Measurements from ENCODE around the gene EFNB2. TPM values are rescaled to one million over a fixed set of nuclear protein-coding genes. Genes with fewer than 3 reads are reported as not detected.

Gene EFNB2
- 13.7 and 15.3 TPM in 2 replicates for total RNA-seq (2014; rRNA removed; shearing (Covaris generic))

GRCh38 chr13:106535552-106536243 lies at the start of gene EFNB2:
Gene EFNB2 (minus strand): TSS chr13:106535662. CDS start chr13:106534964, 698 bp downstream.

GRCh38 chr13:106567474-106568298 lies 32.2 kb upstream of the EFNB2 start, which contains the start of gene ARGLU1:
Gene ARGLU1 (minus strand): TSS chr13:106568137. CDS start chr13:106567919, 218 bp downstream.

Other genes with a start within 250 kb of the EFNB2 start
- gene ARGLU1, start 32.5 kb upstream of the EFNB2 start, total RNA-seq (2014; rRNA removed; shearing (Covaris generic)): 104 and 129 TPM in 2 replicates